ENCODE data around the gene MRM2. TPM values are rescaled to one million over a fixed set of nuclear protein-coding genes. Genes with fewer than 3 reads are reported as not detected.

Gene MRM2
- polyA plus RNA-seq, 2 of the 4 experiments (the other 2 are of a cell fraction): 35.6 to 44.0 TPM

DNA sequence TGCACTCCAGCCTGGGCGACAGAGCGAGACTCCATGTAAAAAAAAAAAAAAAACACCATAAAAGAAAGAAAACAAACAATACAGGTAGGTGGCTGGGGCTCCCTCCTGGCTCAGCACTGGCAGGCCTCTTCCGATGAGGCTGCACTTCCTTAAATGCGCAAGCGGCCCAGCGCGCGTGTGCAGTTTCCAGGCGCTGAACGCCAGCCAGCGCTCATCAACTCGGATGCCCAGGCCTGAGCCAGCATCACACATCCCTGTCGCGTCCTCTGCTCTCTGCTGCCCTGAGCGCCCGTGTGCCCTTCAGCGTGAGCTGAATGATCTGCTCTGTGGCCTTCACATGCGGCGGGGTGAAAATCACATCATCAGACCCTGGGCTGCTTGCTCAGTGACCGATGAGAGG, 31.9 kb upstream of the MRM2 start:
- POLR2A ChIA-PET: no interaction called here
- 94% methylated on average over 20 of the region's 20 CpGs for whole genome bisulfite sequencing (ENCODE audit: missing lambda C conversion rate)
- CTCF ChIA-PET: no interaction called here
- H3K4me2 ChIP-seq: no peak overlapping the region
- FAIRE-seq (no peak), DNase-seq (ENCODE audit: low read depth in 1 of 2, low spot score in 1 of 2) (no peak), ATAC-seq (no peak)
- H3K4me3 ChIP-seq: no peak overlapping the region
- H3K4me1 ChIP-seq: no peaks in the 10 kb centered on the region
- H3K27ac ChIP-seq: no peak overlapping the region
- TF ChIP-seq KDM1A (IDR thresholded peaks at IDR 0.05; ENCODE audit: low read depth) (no peak), NR3C1 (IDR thresholded peaks at IDR 0.05) (no peak), MAZ (IDR thresholded peaks at IDR 0.05; ENCODE audit: borderline replicate concordance, low read depth, low read length) (no peak), ZFP36 (IDR thresholded peaks at IDR 0.05; ENCODE audit: borderline replicate concordance, partially characterized antibody) (no peak), POLR2A (IDR thresholded peaks at IDR 0.05; ENCODE audit: low read length) (no peak), TP53 (CRISPR knock-in tag; IDR thresholded peaks at IDR 0.05) (no peak), EHMT2 (IDR thresholded peaks at IDR 0.05; ENCODE audit: low read depth) (no peak), GATA3 (IDR thresholded peaks at IDR 0.05; ENCODE audit: borderline replicate concordance) (no peak), NPAS2 (CRISPR knock-in tag; IDR thresholded peaks at IDR 0.05; ENCODE audit: borderline replicate concordance) (no peak), RAD21 (conservative IDR thresholded peaks at IDR 0.05 in 1 of 2, IDR thresholded peaks at IDR 0.05 in 1 of 2) (no peak), BHLHE40 (IDR thresholded peaks at IDR 0.05; ENCODE audit: low read depth, low read length) (no peak), HEYL (CRISPR knock-in tag; IDR thresholded peaks at IDR 0.05) (no peak), EP300 (IDR thresholded peaks at IDR 0.05) (no peak), CEBPB (IDR thresholded peaks at IDR 0.05) (no peak), ESRRA (IDR thresholded peaks at IDR 0.05; ENCODE audit: borderline replicate concordance, low read length) (no peak), CHD2 (IDR thresholded peaks at IDR 0.05; ENCODE audit: low read length, partially characterized antibody) (no peak)
- TF ChIP-seq, protein P1, sequence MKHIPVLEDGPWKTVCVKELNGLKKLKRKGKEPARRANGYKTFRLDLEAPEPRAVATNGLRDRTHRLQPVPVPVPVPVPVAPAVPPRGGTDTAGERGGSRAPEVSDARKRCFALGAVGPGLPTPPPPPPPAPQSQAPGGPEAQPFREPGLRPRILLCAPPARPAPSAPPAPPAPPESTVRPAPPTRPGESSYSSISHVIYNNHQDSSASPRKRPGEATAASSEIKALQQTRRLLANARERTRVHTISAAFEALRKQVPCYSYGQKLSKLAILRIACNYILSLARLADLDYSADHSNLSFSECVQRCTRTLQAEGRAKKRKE (CRISPR knock-in tag; IDR thresholded peaks at IDR 0.05; ENCODE audit: low read depth): no peak
- TF ChIP-seq, protein P2, sequence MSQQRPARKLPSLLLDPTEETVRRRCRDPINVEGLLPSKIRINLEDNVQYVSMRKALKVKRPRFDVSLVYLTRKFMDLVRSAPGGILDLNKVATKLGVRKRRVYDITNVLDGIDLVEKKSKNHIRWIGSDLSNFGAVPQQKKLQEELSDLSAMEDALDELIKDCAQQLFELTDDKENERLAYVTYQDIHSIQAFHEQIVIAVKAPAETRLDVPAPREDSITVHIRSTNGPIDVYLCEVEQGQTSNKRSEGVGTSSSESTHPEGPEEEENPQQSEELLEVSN (IDR thresholded peaks at IDR 0.05; ENCODE audit: borderline replicate concordance, low read depth): no peak
- TF ChIP-seq, protein P3, sequence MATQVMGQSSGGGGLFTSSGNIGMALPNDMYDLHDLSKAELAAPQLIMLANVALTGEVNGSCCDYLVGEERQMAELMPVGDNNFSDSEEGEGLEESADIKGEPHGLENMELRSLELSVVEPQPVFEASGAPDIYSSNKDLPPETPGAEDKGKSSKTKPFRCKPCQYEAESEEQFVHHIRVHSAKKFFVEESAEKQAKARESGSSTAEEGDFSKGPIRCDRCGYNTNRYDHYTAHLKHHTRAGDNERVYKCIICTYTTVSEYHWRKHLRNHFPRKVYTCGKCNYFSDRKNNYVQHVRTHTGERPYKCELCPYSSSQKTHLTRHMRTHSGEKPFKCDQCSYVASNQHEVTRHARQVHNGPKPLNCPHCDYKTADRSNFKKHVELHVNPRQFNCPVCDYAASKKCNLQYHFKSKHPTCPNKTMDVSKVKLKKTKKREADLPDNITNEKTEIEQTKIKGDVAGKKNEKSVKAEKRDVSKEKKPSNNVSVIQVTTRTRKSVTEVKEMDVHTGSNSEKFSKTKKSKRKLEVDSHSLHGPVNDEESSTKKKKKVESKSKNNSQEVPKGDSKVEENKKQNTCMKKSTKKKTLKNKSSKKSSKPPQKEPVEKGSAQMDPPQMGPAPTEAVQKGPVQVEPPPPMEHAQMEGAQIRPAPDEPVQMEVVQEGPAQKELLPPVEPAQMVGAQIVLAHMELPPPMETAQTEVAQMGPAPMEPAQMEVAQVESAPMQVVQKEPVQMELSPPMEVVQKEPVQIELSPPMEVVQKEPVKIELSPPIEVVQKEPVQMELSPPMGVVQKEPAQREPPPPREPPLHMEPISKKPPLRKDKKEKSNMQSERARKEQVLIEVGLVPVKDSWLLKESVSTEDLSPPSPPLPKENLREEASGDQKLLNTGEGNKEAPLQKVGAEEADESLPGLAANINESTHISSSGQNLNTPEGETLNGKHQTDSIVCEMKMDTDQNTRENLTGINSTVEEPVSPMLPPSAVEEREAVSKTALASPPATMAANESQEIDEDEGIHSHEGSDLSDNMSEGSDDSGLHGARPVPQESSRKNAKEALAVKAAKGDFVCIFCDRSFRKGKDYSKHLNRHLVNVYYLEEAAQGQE (IDR thresholded peaks at IDR 0.05): no peak
- TF ChIP-seq, protein P4, sequence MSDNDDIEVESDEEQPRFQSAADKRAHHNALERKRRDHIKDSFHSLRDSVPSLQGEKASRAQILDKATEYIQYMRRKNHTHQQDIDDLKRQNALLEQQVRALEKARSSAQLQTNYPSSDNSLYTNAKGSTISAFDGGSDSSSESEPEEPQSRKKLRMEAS (IDR thresholded peaks at IDR 0.05): no peak
- no peaks in the 10 kb centered on the region for H3K9me3 ChIP-seq

DNA sequence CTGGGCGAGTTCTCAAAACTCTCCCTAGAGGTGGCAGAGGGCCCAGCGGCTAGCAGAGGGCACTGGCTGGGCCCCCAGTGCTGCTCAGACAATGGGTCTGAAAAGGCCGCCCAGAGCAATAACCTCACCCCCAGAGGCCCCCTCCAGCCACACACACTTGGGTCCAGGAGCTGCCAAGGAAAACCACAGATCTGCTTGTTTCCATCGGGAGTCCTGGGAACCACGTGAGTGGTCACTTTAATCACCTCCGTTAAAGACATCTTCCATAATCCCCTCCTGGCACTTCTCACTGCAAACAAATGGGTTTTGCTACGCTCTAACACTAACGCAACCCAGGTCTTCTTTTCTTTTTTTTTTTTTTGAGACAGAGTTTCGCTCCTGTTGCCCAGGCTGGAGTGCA, 30.0 kb upstream of the MRM2 start:
- Histone ChIP-seq H3K4me2 (no peak overlapping the region), H3K4me3 (no peak overlapping the region), H3K4me1 (peaks cover 1% of the 10 kb centered on the region), H3K9me3 (no peaks in the 10 kb centered on the region), H3K27ac (no peak overlapping the region)
- FAIRE-seq: no peak
- CTCF ChIA-PET: interaction anchor here (1.5 kb wide), 1 partner anchor 11 kb away, joined by 4 read pairs; no protein-coding TSS in a partner anchor
- POLR2A ChIA-PET: no interaction called here
- ATAC-seq: no peak
- no peak for DNase-seq (ENCODE audit: low read depth in 1 of 2, low spot score in 1 of 2)
- 82% methylated on average over 8 of the region's 9 CpGs for WGBS (ENCODE audit: missing lambda C conversion rate)
- TF ChIP-seq POLR2AphosphoS2 (conservative IDR thresholded peaks at IDR 0.05; ENCODE audit: low read length): no peak
- no peak for TF ChIP-seq RCOR1 (IDR thresholded peaks at IDR 0.05; ENCODE audit: low read depth, low read length)
- no peak for TF ChIP-seq JUN (IDR thresholded peaks at IDR 0.05)
- no peak for TF ChIP-seq MYC (IDR thresholded peaks at IDR 0.05; ENCODE audit: borderline replicate concordance, low read length)
- no peak for TF ChIP-seq CEBPB (IDR thresholded peaks at IDR 0.05)
- no peak for TF ChIP-seq HDAC2 (IDR thresholded peaks at IDR 0.05)
- no peak for TF ChIP-seq GATA3 (IDR thresholded peaks at IDR 0.05; ENCODE audit: borderline replicate concordance)
- no peak for TF ChIP-seq MAZ (IDR thresholded peaks at IDR 0.05; ENCODE audit: borderline replicate concordance, low read depth, low read length)
- no peak for TF ChIP-seq SREBF2 (IDR thresholded peaks at IDR 0.05)
- no peak for TF ChIP-seq CHD2 (IDR thresholded peaks at IDR 0.05; ENCODE audit: low read length, partially characterized antibody)
- no peak for TF ChIP-seq PHF8 (IDR thresholded peaks at IDR 0.05; ENCODE audit: borderline replicate concordance, low read depth)
- TF ChIP-seq, protein P4 (IDR thresholded peaks at IDR 0.05): no peak

Measured in A549 (cell line).